ENCODE data around the gene C16orf90.
"Not testable (repeated sequence)": the region's sequence is repeated elsewhere in the genome, so short reads cannot be mapped to it uniquely, and the experiment has no call there.

C16orf90 gene

DNA sequence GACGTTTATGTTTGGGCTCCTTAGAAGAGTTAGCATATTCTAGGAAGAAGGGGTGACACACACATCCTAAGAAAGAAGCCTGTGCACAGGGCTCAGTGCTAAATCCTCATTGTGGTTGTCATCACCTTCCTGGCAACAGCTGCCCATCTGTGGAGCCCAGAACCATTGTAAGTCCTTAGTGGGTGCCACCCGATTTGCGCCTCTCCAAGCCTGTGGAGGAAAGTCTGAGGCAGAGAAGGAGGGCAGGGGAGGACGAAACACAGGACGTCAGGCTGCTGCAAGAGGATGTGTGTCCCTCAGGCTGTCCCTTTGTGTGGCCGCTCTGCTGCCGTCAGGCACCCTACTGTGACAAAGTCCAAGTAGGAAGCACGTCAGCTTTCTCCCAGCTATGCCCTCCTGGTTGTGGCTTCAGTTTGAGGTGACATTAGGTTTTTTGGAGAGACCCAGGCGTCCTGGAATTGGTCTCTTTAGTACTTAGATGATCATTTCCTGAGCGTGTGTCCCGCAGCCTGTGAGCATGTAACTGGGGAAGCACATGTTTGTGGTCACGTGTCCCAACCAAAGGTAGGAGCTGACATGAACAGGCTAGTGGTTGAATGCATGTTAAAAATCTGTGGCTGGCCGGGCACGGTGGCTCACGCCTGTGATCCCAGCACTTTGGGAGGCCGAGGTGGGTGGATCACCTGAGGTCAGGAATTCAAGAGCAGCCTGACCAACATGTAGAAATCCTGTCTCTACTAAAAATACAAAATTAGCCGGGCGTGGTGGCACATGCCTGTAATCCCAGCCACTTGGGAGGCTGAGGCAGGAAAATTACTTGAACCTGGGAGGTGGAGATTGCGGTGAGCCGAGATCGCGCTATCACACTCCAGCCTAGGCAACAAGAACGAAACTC, 16.2 kb upstream of the C16orf90 start:
- no peak for FAIRE-seq

DNA sequence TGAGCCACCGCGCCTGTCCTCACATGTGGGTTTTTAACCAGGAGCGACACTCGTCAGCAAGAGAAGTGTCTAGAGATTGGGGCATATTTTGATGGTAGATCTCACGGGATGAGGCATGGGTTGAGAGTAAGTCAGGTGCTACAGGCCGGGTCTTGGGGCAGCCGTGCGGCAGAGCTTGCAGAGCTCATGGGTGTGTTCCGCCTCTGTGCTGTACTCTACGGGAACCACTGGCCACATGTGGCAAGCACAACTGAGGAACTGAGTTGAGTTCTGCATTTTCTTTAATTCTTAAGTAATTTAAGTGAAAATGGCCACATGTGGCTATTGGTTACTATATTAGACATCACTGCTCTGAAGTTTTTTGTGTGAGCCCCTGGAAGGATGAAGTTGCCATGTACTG, 15.1 kb upstream of the C16orf90 start:
- FAIRE-seq = no peak

DNA sequence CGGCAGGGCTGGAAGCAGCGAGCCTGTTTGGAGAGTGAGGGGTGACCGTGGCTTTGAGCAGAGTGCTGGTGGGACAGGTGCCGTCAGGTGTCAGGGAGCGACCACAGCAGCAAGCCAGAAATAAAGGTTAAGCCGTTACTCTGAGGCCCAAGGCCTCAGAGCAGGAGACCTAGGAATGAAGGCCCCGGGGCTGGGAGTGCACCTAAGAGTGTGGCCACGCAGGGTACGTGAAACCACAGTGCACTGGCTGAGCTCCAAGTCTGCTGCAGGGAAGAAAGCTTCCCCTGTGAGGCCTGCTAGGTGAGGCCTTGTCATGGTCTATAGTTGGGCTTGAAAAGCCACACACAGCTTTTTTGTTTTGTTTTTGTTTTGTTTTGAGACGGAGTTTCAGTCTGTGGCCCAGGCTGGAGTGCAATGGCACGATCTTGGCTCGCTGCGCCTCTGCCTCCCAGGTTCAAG, 14.2 kb upstream of the C16orf90 start:
- FAIRE-seq = no peak

DNA sequence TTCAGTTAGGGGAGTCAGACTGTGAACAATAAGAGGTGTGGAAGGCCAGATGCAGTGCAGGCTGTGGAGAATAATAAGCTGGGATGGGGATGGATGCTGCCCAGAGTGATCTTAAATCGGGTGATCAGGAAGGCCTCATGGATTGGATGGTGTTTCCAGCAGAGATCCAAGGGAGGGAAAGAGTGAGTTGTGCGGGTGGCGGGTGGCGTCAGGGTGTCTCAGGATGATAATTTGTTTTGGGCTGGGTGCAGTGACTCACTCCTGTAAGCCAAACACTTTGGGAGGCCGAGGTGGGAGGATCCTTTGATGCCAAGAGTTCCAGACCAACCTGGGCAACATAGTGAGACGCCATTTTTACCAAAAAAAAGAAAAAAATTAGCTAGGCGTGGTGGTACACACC, 13.4 kb upstream of the C16orf90 start:
- no peak for FAIRE-seq

DNA sequence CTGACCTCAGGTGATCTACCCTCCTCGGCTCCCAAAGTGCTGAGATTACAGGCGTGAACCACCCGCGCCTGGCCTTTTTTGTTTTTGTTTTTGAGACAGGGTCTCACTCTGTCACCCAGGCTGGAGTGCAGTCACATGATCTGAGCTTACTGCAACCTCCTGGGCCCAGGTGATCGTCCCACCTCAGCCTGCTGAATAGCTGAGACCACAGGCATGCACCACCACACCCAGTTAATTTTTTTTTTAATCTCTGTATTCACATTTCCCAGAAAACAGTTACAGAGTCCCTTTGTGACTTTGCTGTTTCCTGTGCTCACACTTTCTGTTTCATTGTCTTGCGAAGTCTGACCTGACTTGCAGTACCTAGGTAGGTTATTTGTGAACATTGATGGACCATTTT, 8.2 kb upstream of the C16orf90 start:
- no peak for FAIRE-seq

DNA sequence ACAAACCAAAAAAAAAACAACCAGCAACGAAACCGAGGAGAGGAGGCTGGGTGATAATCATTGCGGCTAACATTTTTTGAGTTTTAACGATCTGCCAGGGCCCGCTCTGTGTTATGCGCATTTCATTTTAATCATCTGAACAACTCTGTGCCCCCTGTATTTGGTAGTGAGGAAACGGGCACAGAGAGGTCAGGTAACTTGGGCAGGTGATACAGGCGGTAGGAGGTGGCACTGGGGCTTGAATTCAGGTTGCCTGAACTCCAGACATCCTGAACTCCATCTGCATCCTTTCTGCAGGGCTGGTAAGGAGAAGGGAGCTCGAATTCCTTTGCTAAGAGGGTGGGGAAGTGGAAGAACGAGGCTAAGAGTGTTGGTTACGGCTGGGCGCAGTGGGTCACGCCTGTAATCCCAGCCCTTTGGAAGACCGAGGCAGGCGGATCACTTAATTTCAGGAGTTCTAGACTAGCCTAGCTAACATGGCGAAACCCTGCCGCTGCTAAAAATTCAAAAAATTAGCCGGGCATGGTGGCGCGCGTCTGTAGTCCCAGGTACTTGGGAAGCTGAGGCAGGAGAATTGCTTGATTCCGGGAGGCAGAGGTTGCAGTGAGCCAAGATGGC, 6.6 kb upstream of the C16orf90 start:
- no peak for FAIRE-seq

DNA sequence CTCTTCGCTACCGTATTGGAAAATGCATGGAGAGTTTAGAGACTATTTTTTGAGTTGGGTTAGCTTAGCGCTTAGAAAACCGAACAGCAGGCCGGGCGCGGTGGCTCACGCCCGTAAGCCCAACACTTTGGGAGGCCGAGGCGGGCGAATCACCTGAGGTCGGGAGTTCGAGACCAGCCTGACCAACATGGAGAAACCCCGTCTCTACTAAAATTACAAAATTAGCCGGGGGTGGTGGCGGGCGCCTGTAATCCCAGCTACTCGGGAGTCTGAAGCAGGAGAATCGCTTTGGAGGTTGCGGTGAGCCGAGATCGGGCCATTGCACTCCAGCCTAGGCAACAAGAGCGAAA, 6.1 kb upstream of the C16orf90 start:
- not testable (repeated sequence) for FAIRE-seq

DNA sequence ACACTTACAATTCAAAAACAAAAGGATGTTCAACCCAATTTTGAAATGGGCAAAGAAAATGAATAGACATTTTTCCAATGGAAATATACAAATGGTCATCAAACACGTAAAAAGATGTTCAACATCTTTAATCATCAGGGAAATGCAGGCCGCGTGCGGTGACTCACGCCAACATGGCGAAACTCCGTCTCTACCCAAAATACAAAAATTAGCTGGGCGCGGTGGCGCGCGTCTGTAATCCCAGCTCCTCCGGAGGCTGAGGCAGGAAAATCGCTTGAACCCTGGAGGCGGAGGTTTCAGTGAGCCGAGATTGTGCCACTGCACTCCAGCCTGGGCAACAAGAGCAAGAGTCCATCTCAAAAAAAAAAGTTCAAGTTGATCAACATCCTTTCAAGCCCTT, 3.7 kb upstream of the C16orf90 start:
- no peak for FAIRE-seq

DNA sequence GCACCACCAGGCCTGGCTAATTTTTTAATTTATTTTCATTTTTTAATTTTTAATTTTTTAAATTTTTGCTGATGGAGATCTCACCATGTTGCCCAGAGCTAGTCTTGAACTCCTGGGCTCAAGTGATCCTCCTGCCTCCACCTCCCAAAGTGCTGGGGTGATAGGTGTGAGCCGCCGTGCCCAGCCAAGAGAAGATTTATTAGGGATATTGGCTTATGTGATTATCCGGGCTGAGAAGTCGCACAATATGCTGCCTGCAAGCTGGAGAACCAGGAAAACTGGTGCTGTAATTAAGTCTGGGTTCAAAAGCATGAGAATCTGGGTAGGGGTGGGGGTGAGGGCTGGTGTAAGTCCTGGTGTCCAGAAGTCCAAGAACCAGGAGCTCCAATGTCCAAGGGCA, 2.5 kb upstream of the C16orf90 start:
- no peak for FAIRE-seq

DNA sequence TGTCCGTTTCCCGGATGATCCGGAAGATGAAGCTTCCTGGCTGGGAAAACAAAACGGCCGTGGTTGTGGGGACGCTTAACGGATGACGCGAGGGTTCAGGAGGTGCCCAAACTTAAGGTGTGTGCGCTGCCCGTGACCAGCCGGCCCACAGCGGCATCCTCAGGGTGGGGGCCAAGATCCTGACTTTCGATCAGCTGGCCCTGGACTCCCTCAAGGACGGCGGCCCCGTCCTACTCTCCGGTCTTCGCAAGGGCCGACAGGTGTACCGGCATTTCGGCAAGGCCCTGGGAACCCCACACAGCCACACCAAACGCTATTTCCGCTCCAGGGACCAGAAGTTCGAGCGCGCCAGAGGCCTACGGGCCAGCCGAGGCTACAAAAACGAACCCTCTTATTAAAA, 1.1 kb upstream of the C16orf90 start:
- no peak for FAIRE-seq

DNA sequence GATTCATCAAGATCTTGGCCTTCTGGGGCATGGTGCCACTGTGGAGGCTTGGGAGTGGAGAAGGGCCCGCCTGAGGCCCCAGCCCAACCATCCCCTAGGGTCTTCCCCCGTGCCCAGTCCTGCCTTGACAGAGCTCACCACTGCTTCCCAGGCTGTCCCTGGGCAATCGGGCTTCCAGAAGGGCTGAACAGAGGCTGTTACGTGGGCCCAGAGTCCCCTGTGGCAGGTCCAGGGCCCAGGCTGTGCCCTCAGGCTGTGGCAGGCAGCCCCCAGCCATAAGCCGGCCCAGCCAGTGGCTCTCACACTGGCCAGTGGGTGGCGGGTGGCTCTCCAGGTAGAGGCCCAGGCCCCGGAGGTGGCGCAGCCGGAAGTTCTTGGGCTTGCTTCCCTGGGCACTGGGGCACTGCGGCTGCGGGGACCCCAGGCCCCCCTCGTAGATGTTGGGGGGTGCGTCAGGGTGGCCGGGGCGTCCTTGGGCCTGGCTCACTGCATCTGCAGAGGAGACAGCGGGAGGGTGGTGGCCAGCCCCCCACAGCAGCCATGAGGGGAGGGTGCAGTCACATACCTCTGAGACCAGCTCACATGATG, 809 bp downstream of the C16orf90 start:
- FAIRE-seq = no peak

DNA sequence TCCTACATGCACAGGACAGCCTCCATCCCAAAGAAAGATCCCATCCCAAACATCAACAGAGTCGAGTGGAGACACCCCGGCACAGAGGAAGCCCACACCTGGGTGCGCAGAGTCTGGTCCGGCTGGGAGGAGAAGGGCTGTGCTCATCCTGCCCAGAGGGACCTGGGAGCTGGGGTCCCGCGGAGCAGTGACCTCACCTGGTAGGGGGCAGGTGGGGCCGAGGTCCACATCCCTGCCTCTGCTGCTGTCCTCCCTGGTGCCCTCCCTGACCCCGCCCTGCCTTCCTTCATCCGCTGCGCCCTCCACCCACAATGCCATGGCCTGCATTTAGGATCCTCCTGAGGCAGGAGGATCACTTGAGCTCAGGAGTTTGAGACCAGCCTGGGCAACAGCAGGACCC, 2.9 kb downstream of the C16orf90 start:
- FAIRE-seq = no peak

DNA sequence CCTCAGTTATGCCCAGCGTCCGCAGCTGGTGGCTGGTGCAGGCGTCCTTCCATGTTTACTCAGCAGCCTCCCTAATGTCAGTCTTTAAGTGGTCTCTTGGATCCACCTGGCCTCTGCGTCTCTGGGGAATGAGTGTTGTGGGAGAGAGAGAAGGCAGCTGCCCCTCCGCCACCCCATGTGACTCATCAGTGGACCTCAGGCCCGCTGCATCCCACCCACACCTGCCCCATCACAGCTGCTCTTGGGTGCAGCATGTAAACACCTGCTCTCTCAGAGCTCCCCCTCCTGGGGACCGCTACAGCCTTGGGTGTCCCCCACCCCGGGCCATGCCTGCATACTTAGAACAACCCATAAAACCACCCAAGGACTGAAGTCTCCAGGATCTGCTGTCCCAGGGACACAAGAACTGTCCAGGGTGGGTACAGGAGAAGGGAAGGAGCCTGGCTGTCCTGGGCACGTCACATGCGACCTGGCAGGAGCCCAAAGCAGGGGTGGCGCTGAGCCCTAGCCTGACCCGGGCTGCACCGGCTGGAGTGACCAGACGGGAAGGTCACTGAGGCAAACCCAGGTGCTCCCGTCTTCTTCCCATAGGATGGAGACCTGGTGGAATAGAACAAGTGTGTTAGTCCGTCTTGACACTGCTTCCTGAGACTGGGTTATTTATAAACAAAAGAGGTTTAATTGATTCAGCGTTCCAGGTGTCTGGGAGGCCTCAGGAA, 4.2 kb downstream of the C16orf90 start:
- no peak for FAIRE-seq

DNA sequence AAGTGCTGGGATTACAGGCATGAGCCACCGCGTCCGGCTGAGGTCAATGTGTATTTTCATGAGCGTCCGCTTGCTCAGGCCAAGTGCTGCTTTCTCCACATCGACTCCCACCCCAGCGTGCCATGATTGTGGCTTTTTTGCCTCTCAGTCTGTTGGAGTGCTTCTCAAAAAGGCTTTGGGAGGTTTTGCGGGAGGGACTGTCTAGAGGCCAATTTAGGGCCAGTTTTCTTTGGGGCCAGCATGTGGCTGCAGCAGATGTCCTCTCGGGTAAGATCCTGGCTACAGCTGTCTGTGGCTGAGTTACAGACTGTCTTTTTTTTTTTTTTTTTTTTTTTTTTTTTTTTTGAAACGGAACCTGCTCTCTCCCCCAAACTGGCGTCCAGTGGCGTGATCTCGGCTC, 6.5 kb downstream of the C16orf90 start:
- no peak for FAIRE-seq

DNA sequence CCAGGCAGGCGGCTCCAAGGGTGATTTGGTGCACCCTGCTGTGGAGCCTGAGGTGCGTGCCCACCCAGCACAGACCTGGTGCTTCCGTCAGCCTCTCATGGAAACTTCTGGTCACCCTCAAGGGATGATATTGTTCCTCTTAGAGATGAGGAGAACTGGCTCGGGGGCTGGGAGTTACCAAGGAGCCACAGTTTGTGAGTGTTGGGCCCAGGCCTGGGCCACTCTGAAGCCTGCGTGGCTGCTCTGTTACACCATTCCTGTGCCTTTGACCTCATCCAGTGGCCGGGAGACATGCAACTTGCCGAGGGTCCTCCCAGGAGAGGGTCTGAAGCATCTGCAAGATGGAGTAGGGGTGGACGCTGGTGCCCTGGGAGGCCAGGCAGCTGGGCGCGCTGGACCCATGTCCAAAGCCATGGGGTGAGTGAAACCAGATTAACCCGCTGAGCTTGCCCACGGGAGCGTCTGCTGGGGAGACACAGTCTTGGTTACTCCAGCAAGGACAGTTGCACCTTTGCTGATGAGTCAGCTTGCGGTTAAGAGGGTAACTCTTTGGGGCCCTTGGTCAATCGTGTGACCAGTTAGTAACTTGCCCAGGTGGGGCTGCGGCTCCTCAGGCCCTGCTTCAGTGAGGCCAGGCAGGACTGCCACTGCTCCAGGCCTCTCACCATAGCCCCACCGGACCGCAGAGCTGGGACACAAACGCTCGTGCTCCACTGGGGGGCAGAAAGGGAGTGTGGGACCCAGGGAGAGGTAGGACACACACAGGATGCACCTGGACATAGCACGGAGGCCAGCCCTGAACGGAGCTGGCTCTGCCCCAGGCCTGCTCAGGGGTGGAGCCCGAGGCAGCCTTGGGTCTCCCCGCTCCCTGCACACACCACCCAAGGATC, 7.5 kb downstream of the C16orf90 start:
- FAIRE-seq = no peak

DNA sequence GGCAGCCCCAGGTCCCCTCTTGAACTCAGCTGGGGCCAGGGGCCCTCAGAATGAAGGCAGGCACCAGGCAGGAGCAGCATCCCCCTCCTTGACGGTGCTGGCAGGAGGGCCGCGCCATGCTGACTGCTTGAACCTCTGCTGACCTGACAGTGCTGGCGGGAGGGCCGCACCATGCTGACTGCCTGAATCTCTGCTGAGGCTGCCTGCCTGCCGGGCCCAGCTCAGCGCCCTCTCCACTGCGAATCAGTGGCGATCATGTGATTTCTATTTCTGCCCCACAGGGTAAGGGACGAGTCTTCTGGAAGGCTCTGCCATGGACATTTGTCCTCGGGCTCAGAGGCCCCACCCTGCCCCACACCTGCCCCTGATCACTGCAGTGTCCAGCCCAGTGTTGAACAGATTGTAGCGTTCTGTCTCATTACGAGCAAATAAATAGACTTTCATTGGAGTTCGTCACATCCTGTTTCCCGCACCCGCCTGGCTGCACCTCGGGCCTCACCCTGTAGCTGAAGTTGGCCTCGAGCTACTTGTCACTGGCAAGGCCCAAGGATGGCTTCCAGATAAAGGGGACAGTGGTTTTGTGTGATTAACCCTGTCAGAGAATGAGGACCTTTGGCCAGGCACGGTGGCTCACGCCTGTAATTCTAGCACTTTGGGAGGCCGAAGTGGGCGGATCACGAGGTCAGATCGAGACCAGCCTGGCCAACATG, 8.6 kb downstream of the C16orf90 start:
- FAIRE-seq = no peak

DNA sequence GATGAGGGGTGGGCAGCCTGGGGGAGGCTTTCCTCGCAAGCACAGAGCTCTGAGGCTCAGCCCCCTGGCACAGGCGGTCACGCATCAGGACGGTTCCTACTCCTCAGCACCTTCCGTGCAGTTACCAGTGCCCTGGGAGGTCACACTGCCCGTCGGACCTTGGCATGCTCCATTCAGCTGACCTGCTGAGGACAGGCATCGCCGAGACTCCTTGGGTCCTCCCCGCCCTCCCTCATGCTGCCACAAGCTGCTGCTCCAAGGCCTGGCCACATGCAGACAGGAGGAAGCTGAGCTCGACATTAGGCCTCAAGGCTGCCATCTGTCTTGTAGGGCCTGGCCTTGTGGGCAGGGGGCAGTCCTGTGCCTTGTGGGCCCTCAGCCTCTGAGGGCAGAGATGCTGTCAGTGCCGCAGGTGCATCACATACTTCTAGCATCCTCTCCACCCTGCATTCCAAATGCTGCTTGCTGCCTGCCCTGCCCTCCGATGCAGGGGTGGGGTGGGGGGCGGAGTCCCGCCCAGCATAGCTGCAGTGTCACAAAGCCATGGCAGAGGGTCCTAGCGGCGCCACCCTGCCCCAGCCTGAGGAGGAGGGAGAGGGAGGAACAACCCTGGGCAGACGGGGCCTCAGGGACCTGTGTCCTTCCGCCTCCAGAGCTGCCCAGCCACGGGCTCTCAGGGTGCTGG, 9.3 kb downstream of the C16orf90 start:
- no peak for FAIRE-seq

DNA sequence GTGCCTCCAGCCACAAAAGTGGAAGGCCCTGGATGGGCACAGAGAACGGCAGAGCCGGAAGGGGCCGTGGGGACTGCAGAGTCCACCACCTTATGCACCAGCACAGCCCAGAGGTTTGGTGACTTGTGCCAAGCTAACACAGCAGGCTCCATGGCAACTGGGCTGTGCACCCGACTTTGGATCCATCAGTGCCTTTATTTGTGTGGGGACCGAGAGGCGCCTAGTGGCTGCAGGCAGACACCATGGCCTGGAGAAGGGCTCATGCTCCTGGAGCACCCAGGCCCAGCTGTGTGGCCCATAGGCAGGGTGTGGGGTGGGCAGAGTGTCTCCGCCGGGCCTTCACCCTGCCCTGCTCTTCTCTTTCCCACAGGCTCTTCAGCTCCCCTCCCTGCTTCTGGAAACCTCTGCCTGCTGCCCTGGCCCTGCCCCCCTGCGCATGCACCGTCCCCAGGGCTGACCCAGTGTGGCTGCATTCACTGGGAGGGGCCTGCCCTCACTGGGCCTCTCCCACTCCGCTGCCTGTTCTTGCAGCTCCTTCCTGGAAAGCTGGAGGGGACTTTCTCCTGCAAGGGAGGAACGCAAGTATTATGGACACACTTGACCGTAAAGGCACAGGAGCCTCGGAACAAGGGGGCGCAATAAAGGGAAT, 10.1 kb downstream of the C16orf90 start:
- no peak for FAIRE-seq

DNA sequence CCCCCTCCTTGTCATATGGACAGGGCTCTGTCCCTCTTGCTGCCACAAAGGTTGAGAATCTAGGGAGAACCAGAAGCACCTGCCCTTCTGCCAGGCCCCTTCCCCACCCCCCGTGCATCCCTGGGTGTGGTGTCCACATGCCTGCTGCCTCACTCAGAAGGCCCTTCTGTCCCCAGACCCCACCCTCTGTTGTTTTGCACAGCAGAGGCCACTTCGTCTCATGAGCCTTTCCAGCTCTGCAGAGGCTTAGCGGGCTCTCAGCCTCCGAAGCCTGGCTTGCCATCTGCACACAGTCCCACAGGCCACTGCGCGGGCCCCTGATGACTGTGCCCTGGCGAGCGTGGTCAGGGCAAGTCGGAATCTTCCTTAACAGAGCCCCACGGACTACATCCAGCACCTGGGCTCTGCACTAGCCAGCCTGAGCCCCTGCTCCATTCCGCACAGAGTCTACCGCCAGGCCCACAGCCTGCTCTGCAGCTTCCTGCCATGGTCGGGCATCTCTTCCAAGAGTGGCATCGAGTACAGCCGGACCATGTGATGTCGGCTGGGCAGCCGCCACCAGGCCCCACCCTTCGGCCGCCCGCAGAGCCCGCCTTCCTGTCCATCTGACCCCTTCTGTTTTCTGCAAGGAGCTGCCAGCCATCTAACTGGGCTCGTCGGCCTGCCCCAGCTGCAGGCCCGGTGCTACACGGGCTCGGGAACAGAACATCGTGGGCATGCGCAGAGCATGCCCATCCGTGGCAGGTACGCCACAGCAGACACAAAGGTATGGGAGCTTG, 10.8 kb downstream of the C16orf90 start:
- no peak for FAIRE-seq
